HPDE6-E6E7 (cell line): ENCODE results near the gene CABLES1.
"Not testable (repeated sequence)": the region's sequence is repeated elsewhere in the genome, so short reads cannot be mapped to it uniquely, and the experiment has no call there.

Experiments
- DNase-seq: peaks from one replicate; pipeline ENCODE4 v3.0.0; 2011; ENCODE audit warnings: missing footprints; ENCODE audit errors: extremely low spot score

Gene CABLES1

GRCh38 chr18:23141104-23141999 is 6.1 kb downstream of the CABLES1 start:
- DNase-seq = no peak

- peak; percentile 22 for DNase-seq
Observed at GRCh38 chr18:23142251-23142929, 7.1 kb downstream of the CABLES1 start.

- peak; percentile 62 for DNase-seq
Observed at GRCh38 chr18:23143016-23143814, 7.9 kb downstream of the CABLES1 start.

GRCh38 chr18:23143815-23144261 is 8.6 kb downstream of the CABLES1 start:
- DNase-seq = no peak

GRCh38 chr18:23144640-23145039 is 9.4 kb downstream of the CABLES1 start:
- no peak for DNase-seq

GRCh38 chr18:23145621-23146020 is 10.3 kb downstream of the CABLES1 start:
- DNase-seq = no peak

- DNase-seq = no peak
Observed at GRCh38 chr18:23146861-23147469, 11.7 kb downstream of the CABLES1 start.

GRCh38 chr18:23148382-23148781 is 13.1 kb downstream of the CABLES1 start:
- no peak for DNase-seq

- no peak for DNase-seq
Observed at GRCh38 chr18:23149570-23149969, 14.3 kb downstream of the CABLES1 start.

- DNase-seq = no peak
Observed at GRCh38 chr18:23151414-23152099, 16.3 kb downstream of the CABLES1 start.

- no peak for DNase-seq
Observed at GRCh38 chr18:23154030-23154429, 18.7 kb downstream of the CABLES1 start.

- no peak for DNase-seq
Observed at GRCh38 chr18:23154823-23155500, 19.7 kb downstream of the CABLES1 start.

GRCh38 chr18:23155537-23155936 is 20.3 kb downstream of the CABLES1 start:
- DNase-seq = peak; percentile 20

GRCh38 chr18:23156134-23156533 is 20.8 kb downstream of the CABLES1 start:
- DNase-seq = no peak

GRCh38 chr18:23158058-23158457 is 22.8 kb downstream of the CABLES1 start:
- no peak for DNase-seq

- not testable (repeated sequence) for DNase-seq
Observed at GRCh38 chr18:23158884-23159283, 23.6 kb downstream of the CABLES1 start.

- DNase-seq = no peak
Observed at GRCh38 chr18:23159344-23159743, 24.1 kb downstream of the CABLES1 start.

- no peak for DNase-seq
Observed at GRCh38 chr18:23162473-23162872, 27.2 kb downstream of the CABLES1 start.

GRCh38 chr18:23163786-23164533 is 28.7 kb downstream of the CABLES1 start:
- DNase-seq = no peak
